ENCODE results near the gene FBXW8. TPM values are rescaled to one million over a fixed set of nuclear protein-coding genes. Genes with fewer than 3 reads are reported as not detected.

The FBXW8 gene
- total RNA-seq, 4 donors from 2014 or later = 4.2 to 5.6 (median 4.7) TPM

- H3K27ac ChIP-seq = no peak overlapping the region
- in situ Hi-C loops (cut with MboI; ENCODE audit: low sequenced_read_pairs in 4 of 4) (loop anchor here in 1 of 4 donors (10.0 kb wide), 1 partner anchor 122 kb away; no protein-coding TSS in a partner anchor), intact Hi-C loops (cut with DNase I; ENCODE audit: low total_unique reads) (loop anchor here (10.0 kb wide), 2 partner anchors 132 to 318 kb away; no protein-coding TSS in a partner anchor)
- H3K4me3 ChIP-seq = no peak overlapping the region
- DNase-seq (no peak), ATAC-seq (no peak)
- peaks cover 0 to 4% of the 10 kb centered on the region in 2 donors for H3K4me1 ChIP-seq
- no peaks in the 10 kb centered on the region for H3K9me3 ChIP-seq
- H3K36me3 ChIP-seq = peaks cover 0 to 26% of the 10 kb centered on the region in 2 donors
- H3K27me3 ChIP-seq = no peaks in the 10 kb centered on the region
- TF ChIP-seq POLR2A (IDR thresholded peaks at IDR 0.05) (no peak), CTCF (IDR thresholded peaks at IDR 0.05 in 4 of 5, conservative IDR thresholded peaks at IDR 0.05 in 1 of 5) (no peak)
Observed at GRCh38 chr12:117022465-117022864, 111.7 kb downstream of the FBXW8 start.

GRCh38 chr12:117023998-117024960 is 113.5 kb downstream of the FBXW8 start:
- in situ Hi-C loops (cut with MboI; ENCODE audit: low sequenced_read_pairs in 4 of 4) = loop anchor here in 1 of 4 donors (10.0 kb wide), 1 partner anchor 121 kb away; no protein-coding TSS in a partner anchor
- intact Hi-C loops (cut with DNase I; ENCODE audit: low total_unique reads) = loop anchor here (2.0 to 10.0 kb wide), 3 partner anchors 95 to 319 kb away; no protein-coding TSS in a partner anchor

GRCh38 chr12:117024961-117025480 is 114.3 kb downstream of the FBXW8 start:
- no peak for TF ChIP-seq POLR2A (IDR thresholded peaks at IDR 0.05)
- no peak for TF ChIP-seq CTCF (IDR thresholded peaks at IDR 0.05 in 4 of 5, conservative IDR thresholded peaks at IDR 0.05 in 1 of 5)
- H3K4me1 ChIP-seq = peaks cover 0 to 4% of the 10 kb centered on the region in 2 donors
- no peak for DNase-seq
- H3K4me3 ChIP-seq = no peak overlapping the region
- H3K9me3 ChIP-seq = no peaks in the 10 kb centered on the region
- peaks cover 0 to 44% of the 10 kb centered on the region in 2 donors for H3K36me3 ChIP-seq
- intact Hi-C loops (cut with DNase I; ENCODE audit: low total_unique reads) = loop anchor here (2.0 to 10.0 kb wide), 3 partner anchors 94 to 320 kb away; no protein-coding TSS in a partner anchor
- ATAC-seq = no peak
- no peaks in the 10 kb centered on the region for H3K27me3 ChIP-seq
- no peak overlapping the region for H3K27ac ChIP-seq
- in situ Hi-C loops (cut with MboI; ENCODE audit: low sequenced_read_pairs in 4 of 4) = loop anchor here in 1 of 4 donors (10.0 kb wide), 1 partner anchor 120 kb away; no protein-coding TSS in a partner anchor

More at GRCh38 chr12:117023998-117024960, 113.5 kb downstream of the FBXW8 start:
- ATAC-seq = no peak
- Histone ChIP-seq H3K27ac (no peak overlapping the region), H3K27me3 (no peaks in the 10 kb centered on the region), H3K9me3 (no peaks in the 10 kb centered on the region), H3K36me3 (peaks cover 0 to 42% of the 10 kb centered on the region in 2 donors), H3K4me3 (no peak overlapping the region), H3K4me1 (peaks cover 0 to 4% of the 10 kb centered on the region in 2 donors)
- DNase-seq = no peak
- no peak for TF ChIP-seq CTCF (IDR thresholded peaks at IDR 0.05 in 4 of 5, conservative IDR thresholded peaks at IDR 0.05 in 1 of 5)
- TF ChIP-seq POLR2A (IDR thresholded peaks at IDR 0.05) = no peak

- in situ Hi-C loops (cut with MboI; ENCODE audit: low sequenced_read_pairs in 4 of 4) = loop anchor here in 1 of 4 donors (10.0 kb wide), 1 partner anchor 119 kb away; no protein-coding TSS in a partner anchor
Observed at GRCh38 chr12:117025481-117026151, 114.9 kb downstream of the FBXW8 start.

More at GRCh38 chr12:117025481-117026151, 114.9 kb downstream of the FBXW8 start:
- Histone ChIP-seq H3K27ac (peak overlapping the region in 1 of 4 donors; percentile 25), H3K9me3 (no peaks in the 10 kb centered on the region), H3K27me3 (no peaks in the 10 kb centered on the region), H3K4me1 (peaks cover 0 to 4% of the 10 kb centered on the region in 2 donors), H3K4me3 (no peak overlapping the region), H3K36me3 (peaks cover 0 to 44% of the 10 kb centered on the region in 2 donors)
- TF ChIP-seq CTCF (IDR thresholded peaks at IDR 0.05 in 4 of 5, conservative IDR thresholded peaks at IDR 0.05 in 1 of 5) = peak; percentile 72 to 85 (median 83)
- TF ChIP-seq POLR2A (IDR thresholded peaks at IDR 0.05) = no peak
- DNase-seq (peak in 1 of 2 donors; percentile 31), ATAC-seq (peak in 1 of 2 donors; percentile 77)
- intact Hi-C loops (cut with DNase I; ENCODE audit: low total_unique reads) = loop anchor here (2.0 to 10.0 kb wide), 3 partner anchors 93 to 321 kb away; no protein-coding TSS in a partner anchor
